ENCODE data around the gene PSME2.

- TF ChIP-seq CTCF (IDR thresholded peaks at IDR 0.05) = no peak
- no peak for TF ChIP-seq SIN3A (IDR thresholded peaks at IDR 0.05; ENCODE audit: borderline replicate concordance, insufficient read depth, low read depth, low read length)
- TF ChIP-seq POLR2AphosphoS5 (IDR thresholded peaks at IDR 0.05; ENCODE audit: low read depth, low read length) = no peak
- TF ChIP-seq TCF7L2 (IDR thresholded peaks at IDR 0.05; ENCODE audit: low read depth, low read length) = no peak
- TF ChIP-seq REST (IDR thresholded peaks at IDR 0.05; ENCODE audit: insufficient read depth in 1 of 2, low read depth in 2 of 2, low read length in 1 of 2) = no peak
These were observed 13.4 kb downstream of the PSME2 start for GRCh38 chr14:24132976-24133375.
